Measurements from ENCODE around the gene WDFY3. TPM values are rescaled to one million over a fixed set of nuclear protein-coding genes. Genes with fewer than 3 reads are reported as not detected.

The WDFY3 gene
- total and polyA plus RNA-seq, 2 donors (not counting 1 experiment from before 2014, with no cell fraction given): 0.05 to 0.36 TPM

- no CpG with 5 or more reads among the region's 6 CpGs for WGBS (ENCODE audit: insufficient coverage)
- Histone ChIP-seq H2AFZ (ENCODE audit: insufficient read depth, low read depth, low read length, poor library complexity, severe bottlenecking) (no peak overlapping the region), H3K36me3 (replicated peaks in 1 of 2; ENCODE audit: control extremely low read depth in 1 of 2, control insufficient read depth in 1 of 2, extremely low read depth in 1 of 2, insufficient read depth in 2 of 2, low read length in 1 of 2) (no peaks in the 10 kb centered on the region), H3K4me2 (replicated peaks; ENCODE audit: low read depth, low read length, poor library complexity, severe bottlenecking) (no peak overlapping the region), H3K4me1 (ENCODE audit: control insufficient read depth in 2 of 2, insufficient read depth in 2 of 2, low read length in 2 of 2) (no peaks in the 10 kb centered on the region), H3K4me3 (ENCODE audit: control extremely low read depth in 1 of 5, extremely low read depth in 1 of 5, insufficient read depth in 1 of 5, low read depth in 2 of 5, low read length in 4 of 5) (no peak overlapping the region), H3K27me3 (replicated peaks in 1 of 4; ENCODE audit: control extremely low read depth in 1 of 4, control insufficient read depth in 3 of 4, insufficient read depth in 4 of 4, low read length in 3 of 4) (no peaks in the 10 kb centered on the region), H3K27ac (ENCODE audit: low read length in 2 of 2) (no peak overlapping the region), H3K9me3 (ENCODE audit: control extremely low read depth in 1 of 3, control insufficient read depth in 2 of 3, insufficient read depth in 1 of 3, low read length in 2 of 3) (peaks cover 0 to 5% (median 0%) of the 10 kb centered on the region in 3 donors), H3K9ac (ENCODE audit: low read length) (no peak overlapping the region), H3K79me2 (ENCODE audit: control insufficient read depth, insufficient read depth, low read length) (no peaks in the 10 kb centered on the region), H4K20me1 (ENCODE audit: control insufficient read depth, insufficient read depth, low read length, poor library complexity, severe bottlenecking) (no peaks in the 10 kb centered on the region)
- Mint-ChIP-seq H3K4me1 (no peaks in the 10 kb centered on the region), H3K9me3 (ENCODE audit: insufficient read depth) (no peaks in the 10 kb centered on the region), H3K4me3 (no peak overlapping the region), H3K27ac (no peak overlapping the region), H3K27me3 (peaks cover 3% of the 10 kb centered on the region)
- ChIA-PET POLR2A (no interaction called here), CTCF (interaction anchor here (0.7 kb wide), 1 partner anchor 211 kb away, joined by 3 read pairs; no protein-coding TSS in a partner anchor)
- no peak for ATAC-seq (ENCODE audit: low read depth)
- TF ChIP-seq CTCF (IDR thresholded peaks at IDR 0.05) (no peak), EZH2 (IDR thresholded peaks at IDR 0.05; ENCODE audit: borderline replicate concordance, insufficient read depth, low read depth, low read length, poor library complexity, severe bottlenecking) (no peak)
- intact Hi-C loops (cut with micrococcal nuclease): no loop called here
- DNase-seq: no peak
Measured at GRCh38 chr4:84699001-84699671, 267.4 kb downstream of the WDFY3 start.

GRCh38 chr4:84697615-84698201, 268.8 kb downstream of the WDFY3 start:
- Histone ChIP-seq H3K9ac (ENCODE audit: low read length) (no peak overlapping the region), H4K20me1 (ENCODE audit: control insufficient read depth, insufficient read depth, low read length, poor library complexity, severe bottlenecking) (no peaks in the 10 kb centered on the region), H3K27ac (ENCODE audit: low read length in 2 of 2) (no peak overlapping the region), H3K27me3 (replicated peaks in 1 of 4; ENCODE audit: control extremely low read depth in 1 of 4, control insufficient read depth in 3 of 4, insufficient read depth in 4 of 4, low read length in 3 of 4) (no peaks in the 10 kb centered on the region), H3K79me2 (ENCODE audit: control insufficient read depth, insufficient read depth, low read length) (no peaks in the 10 kb centered on the region), H3K4me1 (ENCODE audit: control insufficient read depth in 2 of 2, insufficient read depth in 2 of 2, low read length in 2 of 2) (no peaks in the 10 kb centered on the region), H3K9me3 (ENCODE audit: control extremely low read depth in 1 of 3, control insufficient read depth in 2 of 3, insufficient read depth in 1 of 3, low read length in 2 of 3) (peaks cover 0 to 5% (median 0%) of the 10 kb centered on the region in 3 donors), H3K4me2 (replicated peaks; ENCODE audit: low read depth, low read length, poor library complexity, severe bottlenecking) (no peak overlapping the region), H2AFZ (ENCODE audit: insufficient read depth, low read depth, low read length, poor library complexity, severe bottlenecking) (no peak overlapping the region), H3K4me3 (ENCODE audit: control extremely low read depth in 1 of 5, extremely low read depth in 1 of 5, insufficient read depth in 1 of 5, low read depth in 2 of 5, low read length in 4 of 5) (no peak overlapping the region), H3K36me3 (replicated peaks in 1 of 2; ENCODE audit: control extremely low read depth in 1 of 2, control insufficient read depth in 1 of 2, extremely low read depth in 1 of 2, insufficient read depth in 2 of 2, low read length in 1 of 2) (no peaks in the 10 kb centered on the region)
- Mint-ChIP-seq H3K4me1 (no peaks in the 10 kb centered on the region), H3K27ac (no peak overlapping the region), H3K4me3 (no peak overlapping the region), H3K9me3 (ENCODE audit: insufficient read depth) (no peaks in the 10 kb centered on the region), H3K27me3 (no peaks in the 10 kb centered on the region)
- intact Hi-C loops (cut with micrococcal nuclease): no loop called here
- no peak for ATAC-seq (ENCODE audit: low read depth)
- ChIA-PET CTCF (no interaction called here), POLR2A (no interaction called here)
- no peak for DNase-seq
- TF ChIP-seq CTCF (IDR thresholded peaks at IDR 0.05) (no peak), EZH2 (IDR thresholded peaks at IDR 0.05; ENCODE audit: borderline replicate concordance, insufficient read depth, low read depth, low read length, poor library complexity, severe bottlenecking) (no peak)
- WGBS (ENCODE audit: insufficient coverage): no CpG with 5 or more reads among the region's 4 CpGs

Measured in B cell (primary cell).